Smooth muscle cell (in vitro differentiated cells): Measurements from ENCODE around the gene TRAP1. TPM values are rescaled to one million over a fixed set of nuclear protein-coding genes. Genes with fewer than 3 reads are reported as not detected.

Source experiments
- DNase-seq: peaks from one replicate; lab custom pipeline; 2025; ENCODE audit not compliant: unreplicated experiment; lab: John Stamatoyannopoulos, UW
- H2AFZ ChIP-seq: fragments of 200-600 bp; sonication (generic); 2 replicates; pipeline ENCODE4 v1.6.0; 2016; ENCODE audit warnings: antibody characterized with exemption, low read depth, mild to moderate bottlenecking
- H3F3A ChIP-seq: fragments of 200-600 bp; sonication (generic); 2 replicates; pipeline ENCODE4 v1.6.0; 2017; ENCODE audit warnings: antibody characterized with exemption, low read depth
- H3K27ac ChIP-seq: fragments of 200-600 bp; sonication (generic); 2 replicates; pipeline ENCODE4 v1.5.1; 2016; ENCODE audit warnings: low read depth, mild to moderate bottlenecking
- H3K27me3 ChIP-seq: fragments of 200-600 bp; sonication (generic); 2 replicates; pipeline ENCODE4 v1.6.1; 2016; ENCODE audit warnings: low read depth, mild to moderate bottlenecking
- H3K36me3 ChIP-seq: fragments of 200-600 bp; sonication (generic); 2 replicates; pipeline ENCODE4 v1.5.1; 2016; ENCODE audit warnings: low read depth
- H3K4me1 ChIP-seq: fragments of 200-600 bp; sonication (generic); 2 replicates; pipeline ENCODE4 v1.5.1; 2016; ENCODE audit warnings: low read depth
- H3K4me2 ChIP-seq: fragments of 200-600 bp; sonication (generic); 2 replicates; pipeline ENCODE4 v1.6.0; 2016; ENCODE audit warnings: mild to moderate bottlenecking
- H3K4me3 ChIP-seq: fragments of 200-600 bp; sonication (generic); 2 replicates; pipeline ENCODE4 v1.5.1; 2016; ENCODE audit warnings: mild to moderate bottlenecking
- H3K79me2 ChIP-seq: fragments of 200-600 bp; sonication (generic); 2 replicates; pipeline ENCODE4 v1.6.0; 2016; ENCODE audit warnings: low read depth, mild to moderate bottlenecking
- H3K9ac ChIP-seq: fragments of 200-600 bp; sonication (generic); 2 replicates; pipeline ENCODE4 v1.6.0; 2016; ENCODE audit warnings: low read depth
- H3K9me3 ChIP-seq: fragments of 200-600 bp; sonication (generic); replicated peaks from 2 replicates; pipeline ENCODE4 v1.5.1; 2016; ENCODE audit warnings: low read depth
- H4K20me1 ChIP-seq: fragments of 200-600 bp; sonication (generic); 2 replicates; pipeline ENCODE4 v1.6.0; 2016; ENCODE audit warnings: low read depth
- CTCF ChIP-seq: fragments of 200-600 bp; sonication (generic); IDR thresholded peaks from 2 replicates; pipeline ENCODE4 v1.5.1; 2017; ENCODE audit warnings: borderline replicate concordance, mild to moderate bottlenecking, antibody characterized with exemption; ENCODE audit not compliant: insufficient read depth, poor library complexity, severe bottlenecking
- WGBS: methylation state at CpG from one replicate; pipeline ENCODE4 v1.1.7; 2016; ENCODE audit warnings: low lambda C conversion rate; 5-methylcytosine and 5-hydroxymethylcytosine counted together
- polyA plus RNA-seq: library from polyadenylated mRNA; unstranded; fragments of >200 nt; fragmentation: Nextera tagmentation; extraction: Ambion mirVana; gene quantifications from 2 replicates; pipeline ENCODE4 v1.2.1, GENCODE V29; 2016
- total RNA-seq: library from RNA; depleted of rRNA; stranded (reverse); fragments of >200 nt; gene quantifications from 2 replicates; pipeline ENCODE4 v1.2.3, GENCODE V29; 2014

The TRAP1 gene
- total and polyA plus RNA-seq, 2 experiments from 2014 or later, result 37.7 to 46.6 TPM

GRCh38 chr16:3612510-3613466 is 104.5 kb downstream of the TRAP1 start:
- Histone ChIP-seq H2AFZ (no peak overlapping the region), H3K36me3 (no peaks in the 10 kb centered on the region), H3K9ac (no peak overlapping the region), H3K9me3 (no peaks in the 10 kb centered on the region), H3K27ac (no peak overlapping the region), H3K4me3 (peak overlapping the region; percentile 95), H3K79me2 (peaks cover 66% of the 10 kb centered on the region), H4K20me1 (no peaks in the 10 kb centered on the region), H3K4me2 (peak overlapping the region; percentile 83), H3K4me1 (no peaks in the 10 kb centered on the region), H3K27me3 (no peaks in the 10 kb centered on the region), H3F3A (no peaks in the 10 kb centered on the region)
- DNase-seq, result no peak
- WGBS, result 78% methylated on average over 34 of the region's 34 CpGs
- TF ChIP-seq CTCF, result no peak

- H3K4me3 ChIP-seq, result peak within 1 kb of the TSS; percentile 95
- peaks cover 57% of the 10 kb centered on the region for H3K79me2 ChIP-seq
- H3K36me3 ChIP-seq, result no peaks in the 10 kb centered on the region
- peak within 1 kb of the TSS; percentile 56 for H3K27ac ChIP-seq
- peak; percentile 68 for DNase-seq
- H3F3A ChIP-seq, result no peaks in the 10 kb centered on the region
- H3K9ac ChIP-seq, result peak within 1 kb of the TSS; percentile 88
- no peak for TF ChIP-seq CTCF
- H2AFZ ChIP-seq, result peak within 1 kb of the TSS; percentile 91
- under 1% methylated on average over 85 of the region's 86 CpGs for WGBS
- H3K4me1 ChIP-seq, result no peaks in the 10 kb centered on the region
- no peaks in the 10 kb centered on the region for H3K9me3 ChIP-seq
- H3K4me2 ChIP-seq, result peak within 1 kb of the TSS; percentile 97
- no peaks in the 10 kb centered on the region for H4K20me1 ChIP-seq
- H3K27me3 ChIP-seq, result no peaks in the 10 kb centered on the region
Measured at GRCh38 chr16:3611146-3611975, 106.0 kb downstream of the TRAP1 start, which contains the start of gene SLX4. SLX4 (minus strand) TSS chr16:3611606; CDS start chr16:3608964, 2,642 bp downstream.

- WGBS, result 6% methylated on average over 10 of the region's 10 CpGs
- H3K27ac ChIP-seq, result peak overlapping the region; percentile 56
Measured at GRCh38 chr16:3610698-3611145, 106.6 kb downstream of the TRAP1 start.

More at GRCh38 chr16:3610698-3611145, 106.6 kb downstream of the TRAP1 start:
- H3K36me3 ChIP-seq, result no peaks in the 10 kb centered on the region
- peak overlapping the region; percentile 95 for H3K4me3 ChIP-seq
- peak overlapping the region; percentile 91 for H2AFZ ChIP-seq
- no peak for TF ChIP-seq CTCF
- DNase-seq, result no peak
- peak overlapping the region; percentile 88 for H3K9ac ChIP-seq
- H3K9me3 ChIP-seq, result no peaks in the 10 kb centered on the region
- no peaks in the 10 kb centered on the region for H3K4me1 ChIP-seq
- H3F3A ChIP-seq, result no peaks in the 10 kb centered on the region
- peaks cover 51% of the 10 kb centered on the region for H3K79me2 ChIP-seq
- no peaks in the 10 kb centered on the region for H3K27me3 ChIP-seq
- H4K20me1 ChIP-seq, result no peaks in the 10 kb centered on the region
- H3K4me2 ChIP-seq, result peak overlapping the region; percentile 97
